GM12878 (cell line): ENCODE data around the gene PRLH. TPM values are rescaled to one million over a fixed set of nuclear protein-coding genes. Genes with fewer than 3 reads are reported as not detected.

Experiments used
- ATAC-seq: fragments of 200-7000 bp; cut with Tn5 transposase; 3 replicates; pipeline ENCODE4 v1.9.1; 2020; ENCODE audit warnings: mild to moderate bottlenecking, moderate library complexity
- BruUV-seq: library from RNA; stranded (reverse); fragments of 400-500 nt; replicated peaks from 2 replicates; lab custom pipeline; 2021; lab: Mats Ljungman, UMichigan
- CTCF ChIA-PET: fragments of 300-600 bp; sonication (Branson Sonifier 250); formaldehyde crosslinking; extraction: SDS; loops from one replicate; lab custom pipeline; 2021; ENCODE audit warnings: inconsistent platforms; lab: Yijun Ruan, JAX
- POLR2A ChIA-PET: fragments of 350-600 bp; formaldehyde crosslinking; extraction: SDS; loops from one replicate; lab custom pipeline; 2021; ENCODE audit warnings: inconsistent platforms; lab: Charles Lee
- RAD21 ChIA-PET: fragments of 300-600 bp; sonication (Branson Sonifier 250); formaldehyde crosslinking; loops from one replicate; lab custom pipeline; 2023; ENCODE audit warnings: antibody characterized with exemption; ENCODE audit not compliant: unreplicated experiment; lab: Charles Lee
- SMC1A ChIA-PET: fragments of 300-600 bp; sonication (Branson Sonifier 250); formaldehyde crosslinking; loops from one replicate; lab custom pipeline; 2023; ENCODE audit not compliant: unreplicated experiment, uncharacterized antibody; lab: Charles Lee
- DNase-seq: peaks from one replicate; pipeline ENCODE4 v3.0.0-alpha.2; 2011; ENCODE audit warnings: low read depth, low spot score
- FAIRE-seq: peaks from 3 replicates; lab custom pipeline; 2011; peaks lifted over from hg19 to GRCh38; lab: Jason Lieb, UNC
- H2AFZ ChIP-seq: 2 replicates; pipeline ENCODE4 v1.6.0; 2011; ENCODE audit warnings: low read depth, low read length, control low read depth; ENCODE audit not compliant: control insufficient read depth
- H3K27ac ChIP-seq: 2 replicates; pipeline ENCODE4 v1.5.1; 2011; ENCODE audit warnings: control low read depth; ENCODE audit not compliant: control insufficient read depth, insufficient read depth
- H3K27me3 ChIP-seq, 2 experiments: replicated peaks in 1 of 2; 2 replicates each; pipeline versions ENCODE4 v1.6.0 to v1.6.1; 2011; ENCODE audit warnings: low read length in 1 of 2; ENCODE audit not compliant: control insufficient read depth in 2 of 2, insufficient read depth in 2 of 2
- H3K36me3 ChIP-seq, 2 experiments: 2 replicates each; pipeline ENCODE4 v1.5.1; 2011; ENCODE audit warnings: low read length in 1 of 2; ENCODE audit not compliant: control insufficient read depth in 2 of 2, insufficient read depth in 2 of 2
- H3K4me1 ChIP-seq: 2 replicates; pipeline ENCODE4 v1.6.1; 2011; ENCODE audit warnings: mild to moderate bottlenecking, low read length, moderate library complexity, mixed read lengths; ENCODE audit not compliant: control insufficient read depth, insufficient read depth
- H3K4me2 ChIP-seq: 2 replicates; pipeline ENCODE4 v1.6.0; 2011; ENCODE audit warnings: control low read depth; ENCODE audit not compliant: control insufficient read depth, insufficient read depth
- H3K4me3 ChIP-seq: fragments of 200-600 bp; sonication (generic); 2 replicates; pipeline ENCODE4 v1.5.1; 2016
- H3K79me2 ChIP-seq: 2 replicates; pipeline ENCODE4 v1.6.0; 2011; ENCODE audit warnings: low read length; ENCODE audit not compliant: control insufficient read depth, insufficient read depth
- H3K9ac ChIP-seq: 2 replicates; pipeline ENCODE4 v1.8.0; 2011; ENCODE audit warnings: low read length, control low read depth, mixed read lengths; ENCODE audit not compliant: control insufficient read depth, insufficient read depth
- H3K9me3 ChIP-seq: replicated peaks from 3 replicates; pipeline ENCODE4 v1.5.1; 2011; ENCODE audit warnings: mild to moderate bottlenecking, low read length; ENCODE audit not compliant: control insufficient read depth, insufficient read depth
- H4K20me1 ChIP-seq: 2 replicates; pipeline ENCODE4 v1.6.0; 2011; ENCODE audit not compliant: control insufficient read depth, insufficient read depth
- BCL11A ChIP-seq: IDR thresholded peaks from 2 replicates; pipeline ENCODE4 v1.6.1; 2011; ENCODE audit warnings: low read depth, low read length
- BMI1 ChIP-seq: fragments of 450-650 bp; IDR thresholded peaks from 2 replicates; pipeline ENCODE4 v1.6.1; 2016; ENCODE audit warnings: mild to moderate bottlenecking, moderate library complexity, borderline replicate concordance
- CHD2 ChIP-seq: IDR thresholded peaks from 2 replicates; pipeline ENCODE4 v1.6.1; 2011; ENCODE audit warnings: low read depth, low read length, improper control_type of control experiment, borderline replicate concordance
- DPF2 ChIP-seq: fragments of 450-650 bp; IDR thresholded peaks from 2 replicates; pipeline ENCODE4 v1.6.1; 2017; ENCODE audit warnings: mild to moderate bottlenecking
- GATAD2B ChIP-seq: fragments of 450-650 bp; conservative IDR thresholded peaks from 2 replicates; pipeline ENCODE4 v1.6.1; 2017; ENCODE audit warnings: low read depth, mild to moderate bottlenecking, moderate library complexity
- HCFC1 ChIP-seq: fragments of 150-350 bp; IDR thresholded peaks from 2 replicates; pipeline ENCODE4 v1.6.1; 2014; ENCODE audit warnings: low read length
- KDM1A ChIP-seq: fragments of 200-600 bp; sonication (generic); IDR thresholded peaks from 2 replicates; pipeline ENCODE4 v1.6.1; 2016; ENCODE audit warnings: borderline replicate concordance
- MTA2 ChIP-seq: fragments of 450-650 bp; IDR thresholded peaks from 2 replicates; pipeline ENCODE4 v1.6.1; 2016; ENCODE audit warnings: low read depth, mild to moderate bottlenecking, moderate library complexity
- PAX5 ChIP-seq: IDR thresholded peaks from 2 replicates; pipeline ENCODE4 v1.6.1; 2011; ENCODE audit warnings: low read depth, low read length, borderline replicate concordance
- PAX8 ChIP-seq: fragments of 450-650 bp; IDR thresholded peaks from 2 replicates; pipeline ENCODE4 v1.6.1; 2017; ENCODE audit warnings: mild to moderate bottlenecking, moderate library complexity
- POLR2A ChIP-seq: IDR thresholded peaks from 2 replicates; pipeline ENCODE4 v1.6.1; 2011; ENCODE audit warnings: low read depth, mild to moderate bottlenecking, low read length
- POLR2AphosphoS2 ChIP-seq: IDR thresholded peaks from 2 replicates; pipeline ENCODE4 v1.6.1; 2011; ENCODE audit warnings: low read depth, mild to moderate bottlenecking, low read length, improper control_type of control experiment, moderate library complexity
- RBBP5 ChIP-seq: fragments of 200-600 bp; sonication (generic); conservative IDR thresholded peaks from 2 replicates; pipeline ENCODE4 v1.6.1; 2016
- TAF1 ChIP-seq: IDR thresholded peaks from 2 replicates; pipeline ENCODE4 v1.6.1; 2011; ENCODE audit warnings: mild to moderate bottlenecking, low read depth, low read length, borderline replicate concordance
- WGBS: methylation state at CpG from one replicate; pipeline ENCODE4 v1.1.6; 2016; ENCODE audit warnings: low lambda C conversion rate; ENCODE audit not compliant: insufficient replicate concordance, insufficient coverage; ENCODE audit errors: missing lambda C conversion rate; 5-methylcytosine and 5-hydroxymethylcytosine counted together
- in situ Hi-C: fragments of 300-500 bp; cut with MboI; formaldehyde crosslinking; loops from 9 replicates; pipeline ENCODE4 v1.14.3; 2018; ENCODE audit warnings: mixed read lengths
- intact Hi-C: fragments of 100-400 bp; cut with micrococcal nuclease; formaldehyde crosslinking; loops from one replicate; pipeline ENCODE4 v1.14.2; 2022; ENCODE audit not compliant: unreplicated experiment
- polyA plus RNA-seq, 11 experiments: library from polyadenylated mRNA; depleted of rRNA in 4 of 11; unstranded in 6 of 11; stranded (reverse) in 5 of 11; fragments of >200 nt; fragmentation: Nextera tagmentation in 4 of 11; fragmentation: Illumina TruSeq in 1 of 11; extraction: Ambion mirVana in 4 of 11; extraction: Trizol in 1 of 11; gene quantifications; 1 replicate in 1 of 11; 2 replicates in 10 of 11; pipeline versions ENCODE4 v1.2.1 to v1.2.3, GENCODE V29; 2011 to 2016; ENCODE audit warnings: inconsistent platforms in 2 of 11, missing spikeins in 2 of 11, low read depth in 1 of 11
- total RNA-seq, 4 experiments: library from RNA; depleted of rRNA in 3 of 4; stranded (reverse); fragments of >200 nt in 3 of 4; fragmentation: Illumina TruSeq in 1 of 4; extraction: Trizol in 1 of 4; gene quantifications; 2 replicates each; pipeline versions ENCODE4 v1.2.1 to v1.2.3, GENCODE V29; 2013 to 2021
- TF ChIP-seq, protein P1 (sequence below): fragments of 450-650 bp; IDR thresholded peaks from 2 replicates; pipeline ENCODE4 v1.6.1; 2017; ENCODE audit warnings: low read depth, mild to moderate bottlenecking, moderate library complexity
- TF ChIP-seq, protein P2 (sequence below): fragments of 450-650 bp; IDR thresholded peaks from 2 replicates; pipeline ENCODE4 v1.6.1; 2016; ENCODE audit warnings: mild to moderate bottlenecking
- TF ChIP-seq, protein P3 (sequence below): IDR thresholded peaks from 2 replicates; pipeline ENCODE4 v1.6.1; 2011; ENCODE audit warnings: low read depth, low read length, improper control_type of control experiment, borderline replicate concordance
- TF ChIP-seq, protein P4 (sequence below): fragments of 450-650 bp; conservative IDR thresholded peaks from 2 replicates; pipeline ENCODE4 v1.6.1; 2017; ENCODE audit warnings: mild to moderate bottlenecking, moderate library complexity

PRLH gene
- total and polyA plus RNA-seq, 10 of the 15 experiments (the other 5 are each of a cell fraction or from before 2014, with no cell fraction given): not detected

DNA sequence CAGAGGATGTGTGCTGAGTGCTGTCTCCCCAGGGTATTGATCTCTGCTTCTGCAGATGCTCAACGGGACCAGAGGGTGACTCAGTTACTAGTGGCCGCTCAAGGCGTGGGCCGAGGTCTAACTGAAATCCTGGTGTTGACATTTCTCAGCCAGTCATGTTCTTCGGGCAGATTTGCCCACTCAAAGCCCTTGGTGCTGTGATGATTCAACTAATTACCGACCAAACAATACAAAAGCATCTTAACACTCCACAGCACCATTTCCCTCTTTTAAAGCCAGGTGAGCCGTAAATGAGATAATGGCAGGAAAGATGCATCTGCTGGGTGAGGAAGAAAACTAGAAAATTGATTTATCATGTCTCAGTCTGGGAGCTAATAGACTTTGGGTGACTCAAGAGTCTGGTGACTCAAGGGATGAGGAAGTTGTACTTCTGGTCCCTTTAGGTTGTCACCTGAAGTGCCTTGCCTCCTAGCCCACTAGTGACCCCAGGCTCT, 32.7 kb upstream of the PRLH start:
- WGBS: 6% methylated on average over 7 of the region's 7 CpGs
- Histone ChIP-seq H2AFZ (no peak overlapping the region), H3K4me3 (no peak overlapping the region), H3K27me3 (peaks cover 0 to 3% of the 10 kb centered on the region in 2 experiments; a peak in 1 of 4 replicates), H3K9me3 (no peaks in the 10 kb centered on the region; the same call in 2 of the 3 replicates), H3K27ac (no peak overlapping the region), H3K79me2 (no peaks in the 10 kb centered on the region), H3K4me2 (no peak overlapping the region), H3K9ac (no peak overlapping the region), H3K4me1 (peaks cover 16% of the 10 kb centered on the region), H4K20me1 (no peaks in the 10 kb centered on the region), H3K36me3 (no peaks in the 10 kb centered on the region)
- no TSS peak for BruUV-seq
- ChIA-PET CTCF (interaction anchor here (1.0 to 3.2 kb wide), 4 partner anchors 13 to 138 kb away, joined by 3 to 13 read pairs (median 8); no protein-coding TSS in a partner anchor), POLR2A (interaction anchor here (0.6 kb wide), 1 partner anchor 1440 kb away, joined by 6 read pairs; no protein-coding TSS in a partner anchor), SMC1A (interaction anchor here (0.6 to 2.1 kb wide), 4 partner anchors 15 to 24 kb away, joined by 3 to 11 read pairs (median 4); no protein-coding TSS in a partner anchor), RAD21 (interaction anchor here (1.0 to 1.6 kb wide), 3 partner anchors 12 to 38 kb away, joined by 3 to 4 read pairs (median 3); no protein-coding TSS in a partner anchor)
- TF ChIP-seq POLR2AphosphoS2 (no peak), DPF2 (no peak), CHD2 (no peak), MTA2 (no peak), BCL11A (no peak), BMI1 (no peak), RBBP5 (no peak), PAX5 (no peak), TAF1 (no peak), GATAD2B (no peak), POLR2A (no peak), KDM1A (no peak), PAX8 (no peak), HCFC1 (no peak)
- TF ChIP-seq, protein P1, sequence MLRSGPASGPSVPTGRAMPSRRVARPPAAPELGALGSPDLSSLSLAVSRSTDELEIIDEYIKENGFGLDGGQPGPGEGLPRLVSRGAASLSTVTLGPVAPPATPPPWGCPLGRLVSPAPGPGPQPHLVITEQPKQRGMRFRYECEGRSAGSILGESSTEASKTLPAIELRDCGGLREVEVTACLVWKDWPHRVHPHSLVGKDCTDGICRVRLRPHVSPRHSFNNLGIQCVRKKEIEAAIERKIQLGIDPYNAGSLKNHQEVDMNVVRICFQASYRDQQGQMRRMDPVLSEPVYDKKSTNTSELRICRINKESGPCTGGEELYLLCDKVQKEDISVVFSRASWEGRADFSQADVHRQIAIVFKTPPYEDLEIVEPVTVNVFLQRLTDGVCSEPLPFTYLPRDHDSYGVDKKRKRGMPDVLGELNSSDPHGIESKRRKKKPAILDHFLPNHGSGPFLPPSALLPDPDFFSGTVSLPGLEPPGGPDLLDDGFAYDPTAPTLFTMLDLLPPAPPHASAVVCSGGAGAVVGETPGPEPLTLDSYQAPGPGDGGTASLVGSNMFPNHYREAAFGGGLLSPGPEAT: no peak
- TF ChIP-seq, protein P2, sequence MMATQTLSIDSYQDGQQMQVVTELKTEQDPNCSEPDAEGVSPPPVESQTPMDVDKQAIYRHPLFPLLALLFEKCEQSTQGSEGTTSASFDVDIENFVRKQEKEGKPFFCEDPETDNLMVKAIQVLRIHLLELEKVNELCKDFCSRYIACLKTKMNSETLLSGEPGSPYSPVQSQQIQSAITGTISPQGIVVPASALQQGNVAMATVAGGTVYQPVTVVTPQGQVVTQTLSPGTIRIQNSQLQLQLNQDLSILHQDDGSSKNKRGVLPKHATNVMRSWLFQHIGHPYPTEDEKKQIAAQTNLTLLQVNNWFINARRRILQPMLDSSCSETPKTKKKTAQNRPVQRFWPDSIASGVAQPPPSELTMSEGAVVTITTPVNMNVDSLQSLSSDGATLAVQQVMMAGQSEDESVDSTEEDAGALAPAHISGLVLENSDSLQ: no peak
- TF ChIP-seq, protein P3, sequence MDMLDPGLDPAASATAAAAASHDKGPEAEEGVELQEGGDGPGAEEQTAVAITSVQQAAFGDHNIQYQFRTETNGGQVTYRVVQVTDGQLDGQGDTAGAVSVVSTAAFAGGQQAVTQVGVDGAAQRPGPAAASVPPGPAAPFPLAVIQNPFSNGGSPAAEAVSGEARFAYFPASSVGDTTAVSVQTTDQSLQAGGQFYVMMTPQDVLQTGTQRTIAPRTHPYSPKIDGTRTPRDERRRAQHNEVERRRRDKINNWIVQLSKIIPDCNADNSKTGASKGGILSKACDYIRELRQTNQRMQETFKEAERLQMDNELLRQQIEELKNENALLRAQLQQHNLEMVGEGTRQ: no peak
- TF ChIP-seq, protein P4, sequence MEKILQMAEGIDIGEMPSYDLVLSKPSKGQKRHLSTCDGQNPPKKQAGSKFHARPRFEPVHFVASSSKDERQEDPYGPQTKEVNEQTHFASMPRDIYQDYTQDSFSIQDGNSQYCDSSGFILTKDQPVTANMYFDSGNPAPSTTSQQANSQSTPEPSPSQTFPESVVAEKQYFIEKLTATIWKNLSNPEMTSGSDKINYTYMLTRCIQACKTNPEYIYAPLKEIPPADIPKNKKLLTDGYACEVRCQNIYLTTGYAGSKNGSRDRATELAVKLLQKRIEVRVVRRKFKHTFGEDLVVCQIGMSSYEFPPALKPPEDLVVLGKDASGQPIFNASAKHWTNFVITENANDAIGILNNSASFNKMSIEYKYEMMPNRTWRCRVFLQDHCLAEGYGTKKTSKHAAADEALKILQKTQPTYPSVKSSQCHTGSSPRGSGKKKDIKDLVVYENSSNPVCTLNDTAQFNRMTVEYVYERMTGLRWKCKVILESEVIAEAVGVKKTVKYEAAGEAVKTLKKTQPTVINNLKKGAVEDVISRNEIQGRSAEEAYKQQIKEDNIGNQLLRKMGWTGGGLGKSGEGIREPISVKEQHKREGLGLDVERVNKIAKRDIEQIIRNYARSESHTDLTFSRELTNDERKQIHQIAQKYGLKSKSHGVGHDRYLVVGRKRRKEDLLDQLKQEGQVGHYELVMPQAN: no peak
- DNase-seq (no peak), ATAC-seq (no peak), FAIRE-seq (no peak)
- in situ Hi-C loops (no loop called here), intact Hi-C loops (no loop called here)
